Jurkat, Clone E6-1 (cell line): ENCODE data around the gene CMTM8.

Experiments used
- DNase-seq: peaks from one replicate; pipeline ENCODE4 v3.0.0-alpha.2; 2011; ENCODE audit warnings: low read depth, low spot score
- H3K4me3 ChIP-seq: 2 replicates; pipeline ENCODE4 v1.5.1; 2011; ENCODE audit warnings: mild to moderate bottlenecking, low read length, control low read depth, moderate library complexity

Gene CMTM8

GRCh38 chr3:32319607-32320006 lies 81.1 kb downstream of the CMTM8 start:
- H3K4me3 ChIP-seq: no peak overlapping the region
- no peak for DNase-seq

GRCh38 chr3:32320080-32320479 lies 81.6 kb downstream of the CMTM8 start:
- H3K4me3 ChIP-seq: no peak overlapping the region
- DNase-seq: no peak

GRCh38 chr3:32321095-32321790 lies 82.8 kb downstream of the CMTM8 start:
- DNase-seq: no peak

GRCh38 chr3:32322311-32322710 lies 83.8 kb downstream of the CMTM8 start:
- no peak for DNase-seq
- H3K4me3 ChIP-seq: no peak overlapping the region

More at GRCh38 chr3:32321095-32321790, 82.8 kb downstream of the CMTM8 start:
- no peak overlapping the region for H3K4me3 ChIP-seq

GRCh38 chr3:32323604-32324003 lies 85.1 kb downstream of the CMTM8 start:
- no peak for DNase-seq
- H3K4me3 ChIP-seq: no peak overlapping the region

- no peak overlapping the region for H3K4me3 ChIP-seq
- DNase-seq: no peak
Measured at GRCh38 chr3:32325201-32325600, 86.7 kb downstream of the CMTM8 start.

GRCh38 chr3:32325927-32326326 lies 87.4 kb downstream of the CMTM8 start:
- no peak overlapping the region for H3K4me3 ChIP-seq
- no peak for DNase-seq

GRCh38 chr3:32326795-32327194 lies 88.3 kb downstream of the CMTM8 start:
- H3K4me3 ChIP-seq: no peak overlapping the region
- DNase-seq: no peak

- DNase-seq: peak; percentile 26
- no peak overlapping the region for H3K4me3 ChIP-seq
Measured at GRCh38 chr3:32334675-32335074, 96.2 kb downstream of the CMTM8 start.

- H3K4me3 ChIP-seq: no peak overlapping the region
Measured at GRCh38 chr3:32335365-32336112, 97.1 kb downstream of the CMTM8 start.

GRCh38 chr3:32336113-32336498 lies 97.6 kb downstream of the CMTM8 start:
- no peak for DNase-seq
- H3K4me3 ChIP-seq: no peak overlapping the region

More at GRCh38 chr3:32335365-32336112, 97.1 kb downstream of the CMTM8 start:
- DNase-seq: no peak

- DNase-seq: no peak
- H3K4me3 ChIP-seq: no peak overlapping the region
Measured at GRCh38 chr3:32337505-32337904, 99.0 kb downstream of the CMTM8 start.

GRCh38 chr3:32340039-32340438 lies 101.6 kb downstream of the CMTM8 start:
- peak; percentile 52 for DNase-seq
- H3K4me3 ChIP-seq: no peak overlapping the region

- DNase-seq: no peak
Measured at GRCh38 chr3:32340611-32341365, 102.3 kb downstream of the CMTM8 start.

GRCh38 chr3:32347343-32348125 lies 109.1 kb downstream of the CMTM8 start:
- H3K4me3 ChIP-seq: no peak overlapping the region
- no peak for DNase-seq

More at GRCh38 chr3:32340611-32341365, 102.3 kb downstream of the CMTM8 start:
- H3K4me3 ChIP-seq: no peak overlapping the region

- DNase-seq: no peak
- H3K4me3 ChIP-seq: no peak overlapping the region
Measured at GRCh38 chr3:32349184-32349583, 110.7 kb downstream of the CMTM8 start.

- H3K4me3 ChIP-seq: no peak overlapping the region
- DNase-seq: no peak
Measured at GRCh38 chr3:32352563-32352962, 114.1 kb downstream of the CMTM8 start.

- no peak overlapping the region for H3K4me3 ChIP-seq
- DNase-seq: no peak
Measured at GRCh38 chr3:32353351-32353750, 114.9 kb downstream of the CMTM8 start.

- no peak overlapping the region for H3K4me3 ChIP-seq
- DNase-seq: no peak
Measured at GRCh38 chr3:32354362-32354778, 115.9 kb downstream of the CMTM8 start.
